ENCODE results near the gene TNS2. TPM values are rescaled to one million over a fixed set of nuclear protein-coding genes. Genes with fewer than 3 reads are reported as not detected.

The TNS2 gene
- total RNA-seq, 1 donor from 2014 or later = 15.4 TPM

DNA sequence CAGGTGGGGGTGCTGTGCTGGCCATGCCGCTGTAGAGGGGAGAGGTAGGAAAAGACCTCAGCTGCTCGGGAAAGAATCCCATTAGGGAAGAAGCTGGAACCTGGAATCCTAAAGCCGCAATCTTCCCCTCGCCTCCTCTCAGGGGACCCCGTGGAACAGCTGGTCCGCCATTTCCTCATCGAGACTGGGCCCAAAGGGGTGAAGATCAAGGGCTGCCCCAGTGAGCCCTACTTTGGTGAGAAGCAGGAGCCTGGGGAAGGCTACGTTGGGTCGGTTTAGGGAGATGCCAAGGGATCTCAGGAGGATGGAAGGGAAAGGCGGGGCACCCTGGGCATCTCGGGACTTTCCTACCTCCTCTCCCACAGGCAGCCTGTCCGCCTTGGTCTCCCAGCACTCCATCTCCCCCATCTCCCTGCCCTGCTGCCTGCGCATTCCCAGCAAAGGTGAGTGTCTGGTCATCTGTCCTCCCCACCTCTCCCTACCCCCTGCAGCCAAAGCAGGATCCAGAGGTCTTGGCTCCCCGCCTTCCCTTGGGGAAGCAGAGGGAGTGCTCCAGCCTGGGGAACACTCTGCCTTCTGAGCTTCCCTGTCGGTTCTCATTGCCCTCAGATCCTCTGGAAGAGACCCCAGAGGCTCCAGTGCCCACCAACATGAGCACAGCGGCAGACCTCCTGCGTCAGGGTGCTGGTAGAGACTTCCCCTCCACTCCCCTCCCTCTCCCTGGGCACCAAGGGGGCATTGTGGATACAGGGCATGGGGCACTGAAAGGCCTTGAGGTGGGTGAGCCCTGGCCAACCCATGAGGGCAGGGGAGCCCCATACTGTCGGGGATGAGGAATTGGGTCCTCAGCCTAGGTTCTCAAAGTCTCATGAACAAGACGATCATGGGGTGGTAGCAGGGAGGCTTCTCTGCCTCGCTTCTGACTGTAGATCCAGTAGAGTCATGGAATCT lies 12.4 kb downstream of the TNS2 start:
- H3K9me3 ChIP-seq (ENCODE audit: insufficient read depth, low read depth, low read length) = no peaks in the 10 kb centered on the region
- H2AFZ ChIP-seq (ENCODE audit: low read depth, low read length) = no peak overlapping the region
- no peaks in the 10 kb centered on the region for H3K79me2 ChIP-seq (ENCODE audit: insufficient read depth, low read length)
- peaks cover 17% of the 10 kb centered on the region for H4K20me1 ChIP-seq (ENCODE audit: insufficient read depth, low read length)
- no peaks in the 10 kb centered on the region for H3K27me3 Mint-ChIP-seq (ENCODE audit: low read depth, unreplicated experiment)
- no peak overlapping the region for H3K4me3 ChIP-seq (ENCODE audit: insufficient read depth, low read depth, low read length)
- TF ChIP-seq, protein P1, sequence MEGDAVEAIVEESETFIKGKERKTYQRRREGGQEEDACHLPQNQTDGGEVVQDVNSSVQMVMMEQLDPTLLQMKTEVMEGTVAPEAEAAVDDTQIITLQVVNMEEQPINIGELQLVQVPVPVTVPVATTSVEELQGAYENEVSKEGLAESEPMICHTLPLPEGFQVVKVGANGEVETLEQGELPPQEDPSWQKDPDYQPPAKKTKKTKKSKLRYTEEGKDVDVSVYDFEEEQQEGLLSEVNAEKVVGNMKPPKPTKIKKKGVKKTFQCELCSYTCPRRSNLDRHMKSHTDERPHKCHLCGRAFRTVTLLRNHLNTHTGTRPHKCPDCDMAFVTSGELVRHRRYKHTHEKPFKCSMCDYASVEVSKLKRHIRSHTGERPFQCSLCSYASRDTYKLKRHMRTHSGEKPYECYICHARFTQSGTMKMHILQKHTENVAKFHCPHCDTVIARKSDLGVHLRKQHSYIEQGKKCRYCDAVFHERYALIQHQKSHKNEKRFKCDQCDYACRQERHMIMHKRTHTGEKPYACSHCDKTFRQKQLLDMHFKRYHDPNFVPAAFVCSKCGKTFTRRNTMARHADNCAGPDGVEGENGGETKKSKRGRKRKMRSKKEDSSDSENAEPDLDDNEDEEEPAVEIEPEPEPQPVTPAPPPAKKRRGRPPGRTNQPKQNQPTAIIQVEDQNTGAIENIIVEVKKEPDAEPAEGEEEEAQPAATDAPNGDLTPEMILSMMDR (IDR thresholded peaks at IDR 0.05; ENCODE audit: insufficient read depth, low read depth, low read length) = no peak
- TF ChIP-seq EZH2 (IDR thresholded peaks at IDR 0.05; ENCODE audit: insufficient read depth, low read length) = no peak
- peaks cover 25% of the 10 kb centered on the region for H3K4me1 ChIP-seq (ENCODE audit: insufficient read depth, low read length)
- no peak overlapping the region for H3K4me2 ChIP-seq (ENCODE audit: low read length)
- H3K9ac ChIP-seq (ENCODE audit: low read length) = no peak overlapping the region
- no peak overlapping the region for H3K4me3 Mint-ChIP-seq (ENCODE audit: unreplicated experiment)
- DNase-seq (ENCODE audit: low read depth) (no peak), FAIRE-seq (no peak)
- H3K4me1 Mint-ChIP-seq (ENCODE audit: low read depth, unreplicated experiment) = peaks cover 13% of the 10 kb centered on the region
- H3K27ac Mint-ChIP-seq (ENCODE audit: unreplicated experiment) = no peak overlapping the region
- no peak overlapping the region for H3K27ac ChIP-seq (ENCODE audit: low read depth, low read length)
- no peaks in the 10 kb centered on the region for H3K36me3 ChIP-seq (ENCODE audit: insufficient read depth, low read length)
- no peaks in the 10 kb centered on the region for H3K9me3 Mint-ChIP-seq (ENCODE audit: unreplicated experiment)
- peaks cover 21% of the 10 kb centered on the region for H3K36me3 Mint-ChIP-seq (ENCODE audit: low read depth, unreplicated experiment)
- no peaks in the 10 kb centered on the region for H3K27me3 ChIP-seq (ENCODE audit: insufficient read depth, low read length)

DNA sequence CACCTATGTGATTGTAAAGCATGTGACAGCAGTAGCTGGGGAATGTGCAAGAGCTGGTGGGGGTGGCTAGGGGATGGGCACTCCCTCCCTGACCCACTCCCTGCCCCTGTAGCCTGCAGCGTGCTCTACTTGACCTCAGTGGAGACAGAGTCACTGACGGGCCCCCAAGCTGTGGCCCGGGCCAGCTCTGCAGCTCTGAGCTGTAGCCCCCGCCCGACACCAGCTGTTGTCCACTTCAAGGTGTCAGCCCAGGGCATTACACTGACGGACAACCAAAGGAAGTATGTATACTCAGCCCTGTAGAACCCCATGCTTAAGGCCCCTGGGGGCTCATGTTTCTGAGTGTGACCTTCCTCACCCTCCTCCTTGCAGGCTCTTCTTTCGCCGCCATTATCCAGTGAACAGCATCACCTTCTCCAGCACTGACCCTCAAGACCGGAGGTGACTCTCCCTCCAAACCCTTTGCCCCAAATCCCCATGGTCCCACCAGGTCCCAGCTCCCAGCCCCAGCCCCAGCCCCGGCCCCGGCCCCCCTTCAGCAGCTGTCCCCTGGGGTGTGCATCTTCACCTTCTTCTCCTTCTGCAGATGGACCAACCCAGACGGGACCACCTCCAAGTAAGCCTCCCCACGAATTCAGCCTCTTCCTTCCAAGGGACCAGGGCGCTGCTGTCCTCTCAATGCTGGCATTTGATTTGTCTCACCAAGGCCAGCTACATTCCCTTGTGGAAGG lies 13.3 kb downstream of the TNS2 start:
- H3K4me1 ChIP-seq (ENCODE audit: insufficient read depth, low read length) = peaks cover 30% of the 10 kb centered on the region

More for the DNA sequence above, 13.3 kb downstream of the TNS2 start:
- Histone ChIP-seq H3K27ac (ENCODE audit: low read depth, low read length) (no peak overlapping the region), H3K79me2 (ENCODE audit: insufficient read depth, low read length) (no peaks in the 10 kb centered on the region), H2AFZ (ENCODE audit: low read depth, low read length) (no peak overlapping the region), H3K36me3 (ENCODE audit: insufficient read depth, low read length) (no peaks in the 10 kb centered on the region), H3K9me3 (ENCODE audit: insufficient read depth, low read depth, low read length) (no peaks in the 10 kb centered on the region), H3K27me3 (ENCODE audit: insufficient read depth, low read length) (no peaks in the 10 kb centered on the region), H4K20me1 (ENCODE audit: insufficient read depth, low read length) (peaks cover 17% of the 10 kb centered on the region), H3K4me3 (ENCODE audit: insufficient read depth, low read depth, low read length) (no peak overlapping the region), H3K4me2 (ENCODE audit: low read length) (no peak overlapping the region), H3K9ac (ENCODE audit: low read length) (no peak overlapping the region)
- peaks cover 15% of the 10 kb centered on the region for H3K36me3 Mint-ChIP-seq (ENCODE audit: low read depth, unreplicated experiment)
- TF ChIP-seq, protein P1 (IDR thresholded peaks at IDR 0.05; ENCODE audit: insufficient read depth, low read depth, low read length) = no peak
- TF ChIP-seq EZH2 (IDR thresholded peaks at IDR 0.05; ENCODE audit: insufficient read depth, low read length) = no peak
- H3K27me3 Mint-ChIP-seq (ENCODE audit: low read depth, unreplicated experiment) = no peaks in the 10 kb centered on the region
- H3K27ac Mint-ChIP-seq (ENCODE audit: unreplicated experiment) = no peak overlapping the region
- H3K4me3 Mint-ChIP-seq (ENCODE audit: unreplicated experiment) = no peak overlapping the region
- FAIRE-seq = no peak
- H3K9me3 Mint-ChIP-seq (ENCODE audit: unreplicated experiment) = no peaks in the 10 kb centered on the region
- peaks cover 12% of the 10 kb centered on the region for H3K4me1 Mint-ChIP-seq (ENCODE audit: low read depth, unreplicated experiment)
- no peak for DNase-seq (ENCODE audit: low read depth)

Data from astrocyte (in vitro differentiated cells and primary cell).